Urothelium cell line (cell line): ENCODE measurements around the gene PRTG.
"Not testable (repeated sequence)": the region's sequence is repeated elsewhere in the genome, so short reads cannot be mapped to it uniquely, and the experiment has no call there.

Source experiments
- DNase-seq: peaks from one replicate; pipeline ENCODE4 v3.0.0; 2011; ENCODE audit warnings: low spot score, mixed read lengths
- FAIRE-seq: peaks from 2 replicates; lab custom pipeline; 2011; peaks lifted over from hg19 to GRCh38; lab: Jason Lieb, UNC

The PRTG gene

GRCh38 chr15:55707518-55707917, 35.4 kb downstream of the PRTG start:
- DNase-seq (no peak), FAIRE-seq (no peak)

GRCh38 chr15:55703873-55704301, 39.1 kb downstream of the PRTG start:
- no peak for DNase-seq
- no peak for FAIRE-seq

GRCh38 chr15:55700876-55701275, 42.1 kb downstream of the PRTG start:
- DNase-seq (no peak), FAIRE-seq (no peak)

GRCh38 chr15:55698653-55699052, 44.3 kb downstream of the PRTG start:
- no peak for DNase-seq
- FAIRE-seq, result no peak

- FAIRE-seq, result no peak
- no peak for DNase-seq
These were observed 46.7 kb downstream of the PRTG start for GRCh38 chr15:55696221-55696620.

GRCh38 chr15:55695432-55695831, 47.5 kb downstream of the PRTG start:
- FAIRE-seq, result no peak

GRCh38 chr15:55694652-55695150, 48.3 kb downstream of the PRTG start:
- FAIRE-seq, result no peak

More at GRCh38 chr15:55695432-55695831, 47.5 kb downstream of the PRTG start:
- no peak for DNase-seq

GRCh38 chr15:55693116-55693515, 49.8 kb downstream of the PRTG start:
- not testable (repeated sequence) for FAIRE-seq, DNase-seq

More at GRCh38 chr15:55694652-55695150, 48.3 kb downstream of the PRTG start:
- no peak for DNase-seq

- DNase-seq, result no peak
- no peak for FAIRE-seq
These were observed 55.2 kb downstream of the PRTG start for GRCh38 chr15:55687792-55688191.

- no peak for DNase-seq
- no peak for FAIRE-seq
These were observed 57.7 kb downstream of the PRTG start for GRCh38 chr15:55685286-55685685.

GRCh38 chr15:55683376-55683775, 59.6 kb downstream of the PRTG start:
- no peak for FAIRE-seq

GRCh38 chr15:55681631-55682030, 61.3 kb downstream of the PRTG start:
- DNase-seq (no peak), FAIRE-seq (no peak)

More at GRCh38 chr15:55683376-55683775, 59.6 kb downstream of the PRTG start:
- no peak for DNase-seq

- DNase-seq, result no peak
- no peak for FAIRE-seq
These were observed 66.4 kb downstream of the PRTG start for GRCh38 chr15:55676507-55676906.

- DNase-seq (no peak), FAIRE-seq (no peak)
These were observed 69.7 kb downstream of the PRTG start for GRCh38 chr15:55673287-55673686.

- DNase-seq, result no peak
- FAIRE-seq, result no peak
These were observed 73.7 kb downstream of the PRTG start for GRCh38 chr15:55669270-55669669.

GRCh38 chr15:55665605-55666227, 77.2 kb downstream of the PRTG start:
- FAIRE-seq, result no peak
- DNase-seq, result no peak

- FAIRE-seq (no peak), DNase-seq (no peak)
These were observed 81.5 kb downstream of the PRTG start for GRCh38 chr15:55661428-55661827.

GRCh38 chr15:55660153-55660552, 82.8 kb downstream of the PRTG start:
- DNase-seq, result no peak
- FAIRE-seq, result no peak

- FAIRE-seq (no peak), DNase-seq (no peak)
These were observed 83.5 kb downstream of the PRTG start for GRCh38 chr15:55659481-55659880.

GRCh38 chr15:55658886-55659285, 84.1 kb downstream of the PRTG start:
- DNase-seq (no peak), FAIRE-seq (no peak)

GRCh38 chr15:55654561-55655031, 88.4 kb downstream of the PRTG start:
- DNase-seq, result no peak
- FAIRE-seq, result no peak

GRCh38 chr15:55652909-55653495, 90.0 kb downstream of the PRTG start:
- FAIRE-seq, result no peak

More at GRCh38 chr15:55652909-55653495, 90.0 kb downstream of the PRTG start:
- DNase-seq, result no peak
